ENCODE results near the gene ALDOB.
A peak's percentile ranks its signal among the peaks of the same experiment; 100 is the strongest.

Gene ALDOB

DNA sequence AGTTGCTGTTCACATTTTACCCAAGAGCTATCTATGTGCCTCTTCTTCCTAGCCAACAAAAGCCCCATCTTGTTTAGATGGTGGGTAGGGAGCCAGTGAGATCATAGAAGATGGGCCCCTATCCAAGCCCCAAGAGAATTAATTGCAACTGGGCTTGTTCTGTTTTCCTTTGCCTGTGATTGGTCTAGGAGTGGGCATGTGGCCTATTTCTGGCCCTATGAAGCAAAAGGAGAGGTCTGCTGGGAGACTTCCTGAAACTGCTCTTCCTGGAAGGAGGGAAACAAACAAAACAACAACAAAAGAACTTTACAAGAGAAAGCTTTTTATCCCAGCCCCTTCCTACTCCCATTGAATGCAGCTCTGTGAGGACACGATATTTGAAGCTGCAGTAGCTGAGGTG, 32.5 kb upstream of the ALDOB start:
- TF ChIP-seq, protein P1, sequence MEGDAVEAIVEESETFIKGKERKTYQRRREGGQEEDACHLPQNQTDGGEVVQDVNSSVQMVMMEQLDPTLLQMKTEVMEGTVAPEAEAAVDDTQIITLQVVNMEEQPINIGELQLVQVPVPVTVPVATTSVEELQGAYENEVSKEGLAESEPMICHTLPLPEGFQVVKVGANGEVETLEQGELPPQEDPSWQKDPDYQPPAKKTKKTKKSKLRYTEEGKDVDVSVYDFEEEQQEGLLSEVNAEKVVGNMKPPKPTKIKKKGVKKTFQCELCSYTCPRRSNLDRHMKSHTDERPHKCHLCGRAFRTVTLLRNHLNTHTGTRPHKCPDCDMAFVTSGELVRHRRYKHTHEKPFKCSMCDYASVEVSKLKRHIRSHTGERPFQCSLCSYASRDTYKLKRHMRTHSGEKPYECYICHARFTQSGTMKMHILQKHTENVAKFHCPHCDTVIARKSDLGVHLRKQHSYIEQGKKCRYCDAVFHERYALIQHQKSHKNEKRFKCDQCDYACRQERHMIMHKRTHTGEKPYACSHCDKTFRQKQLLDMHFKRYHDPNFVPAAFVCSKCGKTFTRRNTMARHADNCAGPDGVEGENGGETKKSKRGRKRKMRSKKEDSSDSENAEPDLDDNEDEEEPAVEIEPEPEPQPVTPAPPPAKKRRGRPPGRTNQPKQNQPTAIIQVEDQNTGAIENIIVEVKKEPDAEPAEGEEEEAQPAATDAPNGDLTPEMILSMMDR (conservative IDR thresholded peaks at IDR 0.05) = no peak
- no peak overlapping the region for H3K27ac ChIP-seq

DNA sequence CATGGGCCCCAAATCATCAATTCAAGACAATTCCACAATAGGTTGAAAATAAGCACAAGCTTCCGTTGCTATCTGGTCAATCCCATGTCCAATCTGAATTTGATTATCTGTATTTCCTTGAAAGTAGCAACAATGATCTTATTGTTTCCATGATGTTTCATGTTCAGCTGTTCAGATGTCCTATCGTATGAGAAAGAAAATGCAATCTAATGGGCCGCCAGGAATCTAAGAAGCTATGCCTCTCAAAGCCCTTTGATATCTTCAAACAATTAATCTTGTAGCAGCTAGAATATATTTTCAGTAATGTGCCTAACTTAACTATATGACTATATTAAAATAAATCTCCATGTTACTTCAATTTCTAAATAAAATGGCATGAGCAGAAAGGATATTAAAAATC, 32.1 kb upstream of the ALDOB start:
- TF ChIP-seq, protein P1 (conservative IDR thresholded peaks at IDR 0.05) = no peak

DNA sequence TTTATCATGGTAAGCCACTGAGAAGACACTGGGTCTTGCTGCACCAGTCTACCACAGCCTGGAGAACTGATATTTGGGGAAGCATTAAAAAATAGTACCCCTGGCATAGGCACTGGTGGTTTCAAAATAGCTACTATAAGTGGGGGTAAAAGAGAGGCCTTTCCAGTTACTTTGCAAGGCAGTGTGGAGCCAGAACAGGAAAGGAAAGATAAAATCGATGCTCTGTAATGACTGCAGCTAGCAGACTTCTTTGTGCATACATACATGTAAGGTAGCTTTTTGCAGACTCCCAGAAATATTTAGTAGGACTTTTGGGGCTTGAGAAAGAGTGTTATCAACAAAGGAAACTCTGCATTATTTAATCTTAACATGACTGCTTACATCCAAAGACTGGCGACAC, 31.3 kb upstream of the ALDOB start:
- no peak overlapping the region for H3K27ac ChIP-seq
- TF ChIP-seq, protein P1 (conservative IDR thresholded peaks at IDR 0.05) = no peak

More for the DNA sequence above, 32.1 kb upstream of the ALDOB start:
- no peak overlapping the region for H3K27ac ChIP-seq

DNA sequence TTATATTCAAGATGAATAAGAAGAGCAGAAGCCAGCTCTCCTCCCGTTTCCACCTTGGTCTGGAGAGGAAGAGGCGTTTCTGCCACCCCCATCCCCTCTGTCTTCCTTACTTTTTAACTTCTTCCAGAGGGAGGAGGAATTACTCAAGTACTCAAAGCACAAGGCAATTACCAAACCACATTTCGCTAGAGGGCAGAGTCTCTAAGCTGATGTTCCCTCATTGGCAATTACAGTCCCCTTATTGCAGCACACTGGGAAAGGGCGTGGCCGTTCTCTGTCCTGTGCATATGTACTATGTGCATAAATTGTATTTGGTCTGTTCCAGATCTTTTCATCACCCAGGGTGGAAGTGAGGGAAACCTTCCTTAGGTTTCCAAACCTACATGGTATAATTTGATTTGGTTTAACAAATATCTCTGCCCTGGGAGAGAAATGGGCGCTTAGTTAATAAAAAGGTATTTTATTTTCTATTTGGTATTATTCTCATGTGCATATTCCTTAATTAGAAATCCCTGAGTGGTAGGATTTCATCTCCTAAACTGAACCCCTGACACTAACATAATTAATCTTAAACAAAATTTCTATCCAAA, 29.8 kb upstream of the ALDOB start:
- no peak overlapping the region for H3K27ac ChIP-seq
- TF ChIP-seq, protein P1 (conservative IDR thresholded peaks at IDR 0.05) = peak; percentile 74

DNA sequence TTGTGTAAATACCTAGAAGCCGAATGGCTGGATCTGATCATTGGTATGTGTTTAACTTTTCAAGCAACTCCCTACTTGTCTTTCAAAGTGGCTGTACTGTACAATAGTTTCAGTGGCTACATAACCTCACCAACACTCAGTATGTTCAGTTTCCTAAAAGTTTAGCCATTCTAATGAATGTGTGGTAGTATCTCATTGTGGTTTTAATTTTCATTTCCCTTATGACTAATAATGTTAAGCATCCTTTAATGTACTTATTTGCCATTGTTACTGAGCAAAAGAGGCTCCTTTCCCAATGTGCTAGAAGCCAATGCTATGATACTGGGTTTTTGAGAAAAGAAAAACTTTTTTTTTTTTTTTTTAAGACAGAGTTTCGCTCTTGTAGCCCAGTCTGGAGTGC, 27.8 kb upstream of the ALDOB start:
- TF ChIP-seq, protein P1 (conservative IDR thresholded peaks at IDR 0.05) = no peak
- no peak overlapping the region for H3K27ac ChIP-seq

DNA sequence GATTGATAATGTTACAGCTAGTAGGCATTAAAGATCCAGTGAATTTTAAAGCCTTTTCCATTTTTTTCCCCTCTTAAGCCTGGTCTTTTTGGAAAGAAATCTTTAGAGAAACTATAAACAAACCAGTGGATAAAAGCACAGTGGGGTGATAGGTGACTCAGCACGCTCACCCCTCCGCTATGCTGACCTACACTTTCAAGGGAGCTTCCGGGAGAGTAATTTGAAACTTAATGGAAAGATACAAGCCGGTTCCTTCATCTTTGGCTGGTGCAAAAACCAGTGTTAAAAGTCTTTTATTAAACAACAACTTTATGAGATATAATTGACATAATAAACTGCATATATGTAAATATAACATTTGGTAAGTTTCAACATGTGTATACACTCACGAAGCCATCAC, 27.0 kb upstream of the ALDOB start:
- TF ChIP-seq, protein P1 (conservative IDR thresholded peaks at IDR 0.05) = no peak

DNA sequence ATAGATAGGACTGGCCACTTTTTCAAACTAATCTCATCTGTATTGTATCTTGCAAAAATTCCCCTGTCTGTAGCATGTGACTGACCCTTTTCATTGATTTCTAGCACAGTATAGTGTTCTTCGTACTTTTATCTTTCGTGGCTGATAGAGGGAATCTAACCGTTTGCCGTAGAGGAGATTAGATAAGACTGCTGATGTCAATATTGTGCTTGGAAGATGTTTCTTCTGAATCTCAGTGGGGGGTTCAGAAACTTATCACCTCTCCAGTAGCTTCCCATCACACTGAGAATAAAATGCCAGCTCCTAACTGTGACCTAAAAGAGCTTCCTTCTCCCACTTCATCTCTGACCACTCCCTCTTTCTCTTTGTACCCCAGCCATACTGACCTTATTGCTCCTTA, 25.4 kb upstream of the ALDOB start:
- TF ChIP-seq, protein P1 (conservative IDR thresholded peaks at IDR 0.05) = no peak
- no peak overlapping the region for H3K27ac ChIP-seq

More for the DNA sequence above, 27.0 kb upstream of the ALDOB start:
- H3K27ac ChIP-seq = no peak overlapping the region

Data from VCaP (cell line).